ENCODE data around the gene BLOC1S3.

BLOC1S3 gene

DNA sequence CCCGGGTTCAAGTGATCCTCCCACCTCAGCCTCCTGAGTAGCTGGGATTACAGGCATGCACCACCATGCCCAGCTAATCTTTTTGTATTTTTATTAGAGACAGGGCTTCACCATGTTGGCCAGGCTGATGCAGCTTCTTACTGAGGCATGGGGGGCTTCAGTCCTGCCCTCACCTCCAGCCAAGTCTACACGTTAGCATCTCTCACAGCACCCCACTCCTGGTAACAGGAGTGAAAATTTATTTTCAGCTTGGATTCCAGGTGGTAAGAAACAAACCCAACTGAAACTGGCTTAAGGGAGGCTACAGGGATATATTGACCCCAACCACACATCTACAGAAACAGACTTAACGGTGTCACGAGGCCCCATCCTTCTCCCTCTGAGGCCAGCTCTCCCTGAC is 28.4 kb upstream of the BLOC1S3 start:
- no peaks in the 10 kb centered on the region for H3K79me2 ChIP-seq (ENCODE audit: insufficient read depth, low read length)
- H4K20me1 ChIP-seq (ENCODE audit: insufficient read depth, low read length): peaks cover 19% of the 10 kb centered on the region
- H3K9ac ChIP-seq (ENCODE audit: low read depth, low read length): no peak overlapping the region
- no peak overlapping the region for H3K4me3 ChIP-seq (ENCODE audit: low read depth in 1 of 2, low read length in 2 of 2)
- DNase-seq (no peak), ATAC-seq (ENCODE audit: insufficient read depth, low read depth) (no peak)
- no peaks in the 10 kb centered on the region for H3K4me1 ChIP-seq (ENCODE audit: insufficient read depth, low read length)
- H3K27me3 ChIP-seq (ENCODE audit: insufficient read depth, low read length, poor library complexity): no peaks in the 10 kb centered on the region
- TF ChIP-seq, protein P1, sequence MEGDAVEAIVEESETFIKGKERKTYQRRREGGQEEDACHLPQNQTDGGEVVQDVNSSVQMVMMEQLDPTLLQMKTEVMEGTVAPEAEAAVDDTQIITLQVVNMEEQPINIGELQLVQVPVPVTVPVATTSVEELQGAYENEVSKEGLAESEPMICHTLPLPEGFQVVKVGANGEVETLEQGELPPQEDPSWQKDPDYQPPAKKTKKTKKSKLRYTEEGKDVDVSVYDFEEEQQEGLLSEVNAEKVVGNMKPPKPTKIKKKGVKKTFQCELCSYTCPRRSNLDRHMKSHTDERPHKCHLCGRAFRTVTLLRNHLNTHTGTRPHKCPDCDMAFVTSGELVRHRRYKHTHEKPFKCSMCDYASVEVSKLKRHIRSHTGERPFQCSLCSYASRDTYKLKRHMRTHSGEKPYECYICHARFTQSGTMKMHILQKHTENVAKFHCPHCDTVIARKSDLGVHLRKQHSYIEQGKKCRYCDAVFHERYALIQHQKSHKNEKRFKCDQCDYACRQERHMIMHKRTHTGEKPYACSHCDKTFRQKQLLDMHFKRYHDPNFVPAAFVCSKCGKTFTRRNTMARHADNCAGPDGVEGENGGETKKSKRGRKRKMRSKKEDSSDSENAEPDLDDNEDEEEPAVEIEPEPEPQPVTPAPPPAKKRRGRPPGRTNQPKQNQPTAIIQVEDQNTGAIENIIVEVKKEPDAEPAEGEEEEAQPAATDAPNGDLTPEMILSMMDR (IDR thresholded peaks at IDR 0.05; ENCODE audit: borderline replicate concordance, extremely low read depth, low read length, poor library complexity, severe bottlenecking): no peak
- TF ChIP-seq EZH2 (IDR thresholded peaks at IDR 0.05; ENCODE audit: borderline replicate concordance, low read depth, low read length, severe bottlenecking): no peak
- H3K4me2 ChIP-seq (ENCODE audit: insufficient read depth, low read length): no peak overlapping the region
- no peak overlapping the region for H2AFZ ChIP-seq (ENCODE audit: low read depth, low read length)
- no peak overlapping the region for H3K27ac ChIP-seq (ENCODE audit: low read length)
- no peaks in the 10 kb centered on the region for H3K9me3 ChIP-seq (ENCODE audit: insufficient read depth, low read length, severe bottlenecking)
- H3K36me3 ChIP-seq (ENCODE audit: insufficient read depth, low read length): peaks cover 23% of the 10 kb centered on the region

DNA sequence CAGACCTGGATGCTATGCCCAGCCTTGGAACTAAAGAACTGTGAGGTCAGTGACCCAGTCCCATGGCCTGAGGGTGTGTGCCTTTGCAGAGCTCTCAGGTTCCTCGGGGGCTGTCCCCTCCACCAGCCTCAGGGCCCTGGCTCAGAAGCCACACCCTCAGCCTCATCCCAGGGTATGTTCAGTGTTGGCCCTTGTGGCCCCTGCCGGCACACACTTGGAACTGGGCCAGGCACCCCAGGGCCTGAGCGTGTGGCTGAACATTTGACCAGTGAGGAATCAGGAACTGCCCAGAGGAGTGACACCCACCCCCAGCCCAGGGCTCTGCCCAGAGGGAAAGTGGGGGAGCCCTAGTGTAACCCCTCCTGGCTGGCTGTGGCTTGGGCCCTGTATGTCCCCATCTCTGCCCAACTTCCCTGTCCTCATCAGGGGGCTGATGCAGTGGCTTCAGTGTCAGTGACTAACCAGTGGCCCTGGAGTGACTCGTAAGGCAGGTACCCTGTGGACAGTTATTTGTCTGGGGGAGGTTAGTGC is 27.8 kb upstream of the BLOC1S3 start:
- peaks cover 19% of the 10 kb centered on the region for H4K20me1 ChIP-seq (ENCODE audit: insufficient read depth, low read length)

DNA sequence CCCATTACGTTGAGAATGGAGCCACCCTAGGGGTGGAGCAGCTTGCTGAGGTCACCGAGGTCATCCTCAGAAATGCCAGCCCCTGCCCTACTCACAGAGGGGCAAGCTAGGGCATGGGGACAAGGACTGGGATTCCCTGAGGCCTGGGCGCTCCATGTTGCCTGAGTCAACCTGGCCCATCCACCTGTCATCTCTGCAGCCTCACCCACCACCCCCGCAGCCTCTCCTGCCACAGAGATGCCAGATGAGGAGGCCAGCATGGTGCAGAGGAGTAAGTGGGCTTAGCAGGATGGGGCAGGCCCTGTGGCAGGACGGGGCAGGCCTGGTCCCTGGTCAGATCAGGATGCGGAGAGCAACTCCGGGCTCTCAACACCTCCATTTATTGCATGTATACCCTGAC is 27.3 kb upstream of the BLOC1S3 start:
- Histone ChIP-seq H2AFZ (ENCODE audit: low read depth, low read length) (no peak overlapping the region), H3K4me2 (ENCODE audit: insufficient read depth, low read length) (no peak overlapping the region), H3K9me3 (ENCODE audit: insufficient read depth, low read length, severe bottlenecking) (no peaks in the 10 kb centered on the region), H3K79me2 (ENCODE audit: insufficient read depth, low read length) (no peaks in the 10 kb centered on the region), H3K4me3 (ENCODE audit: low read depth in 1 of 2, low read length in 2 of 2) (no peak overlapping the region), H3K27ac (ENCODE audit: low read length) (no peak overlapping the region), H4K20me1 (ENCODE audit: insufficient read depth, low read length) (peaks cover 14% of the 10 kb centered on the region), H3K36me3 (ENCODE audit: insufficient read depth, low read length) (peaks cover 14% of the 10 kb centered on the region), H3K4me1 (ENCODE audit: insufficient read depth, low read length) (no peaks in the 10 kb centered on the region), H3K27me3 (ENCODE audit: insufficient read depth, low read length, poor library complexity) (no peaks in the 10 kb centered on the region), H3K9ac (ENCODE audit: low read depth, low read length) (no peak overlapping the region)
- TF ChIP-seq, protein P1 (IDR thresholded peaks at IDR 0.05; ENCODE audit: borderline replicate concordance, extremely low read depth, low read length, poor library complexity, severe bottlenecking): no peak
- no peak for TF ChIP-seq EZH2 (IDR thresholded peaks at IDR 0.05; ENCODE audit: borderline replicate concordance, low read depth, low read length, severe bottlenecking)
- ATAC-seq (ENCODE audit: insufficient read depth, low read depth) (no peak), DNase-seq (no peak)

More for the DNA sequence above, 27.8 kb upstream of the BLOC1S3 start:
- Histone ChIP-seq H3K36me3 (ENCODE audit: insufficient read depth, low read length) (peaks cover 19% of the 10 kb centered on the region), H3K4me1 (ENCODE audit: insufficient read depth, low read length) (no peaks in the 10 kb centered on the region), H3K27me3 (ENCODE audit: insufficient read depth, low read length, poor library complexity) (no peaks in the 10 kb centered on the region), H3K27ac (ENCODE audit: low read length) (no peak overlapping the region), H3K4me2 (ENCODE audit: insufficient read depth, low read length) (no peak overlapping the region), H2AFZ (ENCODE audit: low read depth, low read length) (no peak overlapping the region), H3K79me2 (ENCODE audit: insufficient read depth, low read length) (no peaks in the 10 kb centered on the region), H3K9me3 (ENCODE audit: insufficient read depth, low read length, severe bottlenecking) (no peaks in the 10 kb centered on the region), H3K4me3 (ENCODE audit: low read depth in 1 of 2, low read length in 2 of 2) (no peak overlapping the region), H3K9ac (ENCODE audit: low read depth, low read length) (no peak overlapping the region)
- DNase-seq: no peak
- no peak for TF ChIP-seq EZH2 (IDR thresholded peaks at IDR 0.05; ENCODE audit: borderline replicate concordance, low read depth, low read length, severe bottlenecking)
- TF ChIP-seq, protein P1 (IDR thresholded peaks at IDR 0.05; ENCODE audit: borderline replicate concordance, extremely low read depth, low read length, poor library complexity, severe bottlenecking): no peak
- ATAC-seq (ENCODE audit: insufficient read depth, low read depth): no peak

All from DND-41 (cell line).